GM04504 (cell line): ENCODE measurements around the gene COA6.
"Not testable (repeated sequence)": the region's sequence is repeated elsewhere in the genome, so short reads cannot be mapped to it uniquely, and the experiment has no call there.

ENCODE experiments used
- DNase-seq: peaks from one replicate; pipeline ENCODE4 v3.0.0-alpha.2; 2012; ENCODE audit warnings: low read depth

COA6 gene, protein sequence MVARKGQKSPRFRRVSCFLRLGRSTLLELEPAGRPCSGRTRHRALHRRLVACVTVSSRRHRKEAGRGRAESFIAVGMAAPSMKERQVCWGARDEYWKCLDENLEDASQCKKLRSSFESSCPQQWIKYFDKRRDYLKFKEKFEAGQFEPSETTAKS

DNA sequence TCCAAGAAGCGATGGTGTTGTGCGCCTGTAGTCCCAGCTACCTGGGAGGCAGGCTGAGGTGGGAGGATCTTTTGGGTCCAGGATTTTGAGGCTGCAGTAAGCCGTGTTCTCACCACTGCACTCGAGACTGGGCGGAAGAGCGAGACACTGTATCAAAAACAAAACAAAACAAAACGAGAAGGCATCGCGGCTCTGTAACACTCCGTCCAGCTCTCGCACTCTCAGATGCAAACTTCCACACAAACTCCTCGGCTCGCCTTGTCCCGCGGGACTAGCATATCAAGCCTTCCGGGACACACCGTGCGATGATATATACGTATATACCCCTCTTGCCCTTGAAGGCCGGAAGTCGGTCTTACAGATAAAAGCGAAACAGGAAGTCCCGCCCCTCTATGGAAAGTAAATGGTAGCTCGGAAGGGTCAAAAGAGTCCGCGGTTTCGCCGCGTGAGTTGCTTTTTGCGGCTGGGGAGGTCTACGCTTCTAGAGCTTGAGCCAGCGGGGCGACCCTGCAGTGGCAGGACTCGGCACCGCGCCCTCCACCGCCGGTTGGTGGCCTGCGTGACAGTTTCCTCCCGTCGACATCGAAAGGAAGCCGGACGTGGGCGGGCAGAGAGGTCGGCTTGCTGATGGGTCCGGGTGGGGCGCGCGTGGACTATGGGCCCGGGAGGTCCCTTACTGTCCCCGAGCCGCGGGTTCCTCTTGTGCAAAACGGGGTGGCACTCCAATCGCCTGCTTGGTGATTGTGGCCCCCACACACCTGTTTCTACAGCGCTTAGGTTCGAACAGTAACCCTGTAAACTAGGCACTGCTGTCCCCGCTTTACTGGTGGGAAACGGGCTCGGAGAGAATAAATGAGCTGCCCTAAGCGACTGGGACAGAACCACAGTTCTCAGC lies at the start of gene COA6:
COA6 (plus strand) TSS at position 393 of the 895 bp plus-strand sequence; CDS start at position 404, 11 bp downstream.
- peak; percentile 92 for DNase-seq

DNA sequence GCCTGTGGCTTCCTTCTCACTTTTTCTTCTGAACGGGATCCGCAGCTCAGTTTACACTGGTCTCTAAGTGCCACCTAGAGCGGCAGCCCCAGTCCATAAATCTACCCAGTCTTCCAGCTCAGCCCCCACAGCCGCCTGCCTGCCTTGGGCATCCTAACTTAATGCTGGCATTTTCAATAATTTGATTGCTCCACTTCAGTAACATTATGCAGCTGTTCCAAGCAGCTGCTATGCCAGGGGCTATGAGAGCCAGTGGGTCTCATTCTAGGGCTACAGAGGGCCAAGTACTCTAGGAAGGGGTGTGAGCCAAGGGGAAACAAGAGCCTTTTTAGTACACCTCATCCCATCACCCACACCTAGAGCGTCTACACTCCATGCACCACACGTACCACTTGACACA lies 48.4 kb upstream of the COA6 start:
- no peak for DNase-seq

DNA sequence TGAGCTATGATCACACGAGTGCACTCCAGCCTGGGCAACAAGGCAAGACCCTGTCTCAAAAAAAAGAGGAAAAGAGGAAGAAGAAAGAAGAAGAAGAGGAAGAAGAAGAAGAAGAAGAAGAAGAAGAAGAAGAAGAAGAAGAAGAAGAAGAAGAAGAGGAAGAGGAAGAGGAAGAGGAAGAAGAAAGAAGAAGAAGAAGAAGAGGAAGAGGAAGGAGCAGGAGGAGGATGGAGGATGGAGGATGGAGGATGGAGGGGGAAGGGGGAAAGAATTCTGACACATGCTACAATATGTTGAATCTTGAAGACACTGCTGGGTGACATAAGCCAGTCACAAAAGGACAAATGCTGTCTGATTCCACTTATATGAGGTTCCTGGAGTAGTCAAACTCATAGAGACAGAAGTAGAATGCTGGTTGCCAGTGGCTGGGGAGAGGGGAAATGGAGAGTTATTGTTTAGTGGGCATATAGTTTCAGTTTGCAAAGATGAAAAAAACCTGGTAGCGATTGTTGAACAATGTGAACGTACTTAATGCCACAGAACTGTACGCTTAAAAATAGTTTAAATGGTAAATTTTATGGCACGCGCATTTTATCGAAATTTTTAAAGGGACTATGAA lies 47.3 kb upstream of the COA6 start:
- DNase-seq = no peak

DNA sequence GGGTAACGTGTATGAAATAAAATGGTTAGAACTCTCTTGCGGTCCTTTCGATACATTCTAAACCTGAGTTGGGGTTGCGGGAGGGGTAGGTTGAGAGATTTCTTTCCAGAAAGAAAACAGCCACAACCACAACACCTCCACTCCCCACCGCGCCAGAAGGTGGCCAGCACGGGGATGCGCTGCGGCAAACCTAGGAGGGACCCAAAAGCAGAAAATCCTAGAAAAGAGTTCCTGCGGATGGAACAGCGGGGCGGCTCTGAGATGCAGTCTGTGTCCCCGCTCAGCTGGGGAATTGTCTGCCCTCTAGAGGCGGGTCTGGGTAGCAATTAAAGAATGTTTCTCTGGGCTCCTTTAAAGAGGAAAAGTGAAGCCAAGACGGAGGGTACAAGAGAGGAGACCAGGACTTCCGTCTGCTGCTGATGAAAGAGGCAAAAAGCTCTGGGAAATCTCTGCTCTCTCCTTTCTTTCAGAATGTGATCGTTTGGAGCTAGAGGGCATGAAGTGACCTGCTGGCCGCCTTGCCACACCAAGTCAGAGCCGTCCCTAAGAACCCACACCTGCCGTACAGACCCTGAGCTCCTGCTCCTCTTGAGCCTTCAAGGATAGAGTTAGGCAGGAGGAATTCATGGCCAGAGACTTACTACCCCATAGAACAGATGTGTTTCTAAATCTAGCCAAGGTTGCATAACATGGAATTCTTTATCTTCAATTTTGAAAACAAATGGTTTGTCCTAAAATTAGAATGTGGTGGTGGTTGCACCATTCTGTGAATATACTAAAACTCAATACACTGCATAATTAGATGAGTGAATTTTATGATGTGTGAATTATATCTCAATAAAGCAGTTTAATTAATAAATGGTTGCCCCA lies 46.5 kb upstream of the COA6 start:
- DNase-seq = no peak

DNA sequence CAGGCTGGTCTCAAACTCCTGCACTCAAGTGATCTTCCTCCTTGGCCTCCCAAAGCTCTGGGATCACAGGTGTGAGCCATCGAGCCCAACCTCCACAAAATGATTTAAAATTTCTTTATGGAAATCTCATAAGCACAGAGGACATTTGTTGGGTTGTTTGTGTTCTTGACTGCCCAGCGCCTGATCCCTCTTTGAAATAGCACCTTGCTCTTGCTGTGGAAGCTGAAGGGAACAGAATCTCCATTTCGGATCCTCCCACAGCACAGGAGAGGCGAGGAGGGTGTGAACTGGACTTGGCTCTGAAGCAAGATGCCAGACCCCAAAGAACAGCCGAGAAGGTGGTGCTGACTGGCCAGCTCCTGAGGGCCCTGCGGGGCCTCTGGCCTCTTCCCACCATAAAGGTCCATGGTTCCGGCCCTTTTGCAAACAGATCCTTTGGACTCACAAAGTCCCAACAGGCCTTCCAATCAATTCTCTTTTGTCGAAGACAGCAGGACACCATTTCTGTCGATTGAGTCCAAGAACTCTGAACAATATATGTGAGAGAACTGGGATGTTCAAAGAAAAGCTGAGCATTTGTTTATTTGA lies 45.6 kb upstream of the COA6 start:
- no peak for DNase-seq

DNA sequence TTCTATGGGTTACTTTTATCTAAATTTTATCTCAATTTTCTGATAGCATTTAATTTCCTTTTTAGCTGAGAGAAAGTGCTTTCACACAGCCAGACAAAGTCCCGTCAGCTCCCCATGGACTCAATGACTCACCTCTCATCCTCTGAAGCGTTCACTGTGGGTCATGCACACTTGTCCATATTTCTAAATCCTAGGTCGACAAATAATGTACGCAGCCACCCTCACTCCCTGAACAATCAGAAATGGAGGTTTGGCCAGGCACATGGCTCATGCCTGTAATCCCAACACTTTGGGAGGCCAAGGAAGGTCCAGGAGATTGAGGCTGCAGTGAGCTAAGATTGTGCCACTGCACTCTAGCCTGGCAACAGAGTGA lies 42.4 kb upstream of the COA6 start:
- DNase-seq = no peak

DNA sequence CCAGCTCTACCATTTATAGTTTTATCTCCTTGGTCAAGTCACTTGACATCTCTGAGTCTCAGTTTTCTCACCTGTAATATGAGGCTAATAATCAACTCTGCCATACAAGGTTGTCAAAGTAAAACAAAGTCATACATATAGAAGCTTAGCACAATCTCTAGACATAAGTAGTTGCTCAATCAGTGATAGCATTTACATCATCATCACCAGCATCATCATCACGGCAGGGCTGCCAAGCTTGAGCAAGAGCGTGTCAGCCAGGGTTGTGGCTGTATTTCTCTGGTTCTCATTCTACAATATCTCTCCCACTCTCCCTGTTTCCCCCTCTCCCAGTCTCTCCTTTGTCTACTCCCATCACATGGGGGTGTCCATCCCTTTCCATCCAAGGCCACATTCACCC lies 41.7 kb upstream of the COA6 start:
- DNase-seq = no peak

DNA sequence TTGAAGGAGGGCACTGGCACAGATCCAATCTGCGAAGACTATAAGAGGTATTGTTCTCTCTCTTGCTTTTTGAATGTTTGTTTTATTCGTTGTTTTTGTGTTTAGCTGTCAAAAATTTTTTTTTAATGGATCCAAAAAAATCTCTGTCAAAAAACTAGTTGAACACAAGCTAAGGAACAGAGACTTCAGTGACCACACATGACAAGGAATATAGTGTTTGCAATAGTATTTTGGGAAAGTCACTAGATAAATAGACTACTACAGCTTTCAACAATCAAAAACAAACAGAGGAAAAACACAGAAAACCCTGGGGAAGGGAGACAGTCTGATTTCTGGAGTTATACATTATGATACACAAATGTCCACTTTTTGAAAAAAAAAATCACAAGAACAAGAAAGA lies 36.9 kb upstream of the COA6 start:
- no peak for DNase-seq

DNA sequence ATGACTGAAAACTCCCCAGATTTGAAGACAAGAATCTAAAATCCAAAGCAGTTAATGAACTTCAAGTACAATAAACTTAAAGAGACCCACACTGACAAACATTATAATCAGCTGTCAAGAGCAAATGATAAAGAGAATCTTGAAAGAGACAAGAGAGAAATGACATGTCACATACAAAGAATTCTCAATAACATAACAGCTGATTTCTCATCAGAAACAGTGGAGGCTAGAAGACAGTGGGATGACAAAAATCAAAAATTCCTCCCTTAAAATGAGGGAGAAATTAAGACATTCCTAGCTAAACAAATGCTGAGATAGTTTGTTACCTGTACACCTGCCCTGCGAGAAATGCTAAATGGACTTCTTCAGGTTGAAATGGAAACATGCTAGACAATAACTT lies 36.0 kb upstream of the COA6 start:
- DNase-seq = no peak

DNA sequence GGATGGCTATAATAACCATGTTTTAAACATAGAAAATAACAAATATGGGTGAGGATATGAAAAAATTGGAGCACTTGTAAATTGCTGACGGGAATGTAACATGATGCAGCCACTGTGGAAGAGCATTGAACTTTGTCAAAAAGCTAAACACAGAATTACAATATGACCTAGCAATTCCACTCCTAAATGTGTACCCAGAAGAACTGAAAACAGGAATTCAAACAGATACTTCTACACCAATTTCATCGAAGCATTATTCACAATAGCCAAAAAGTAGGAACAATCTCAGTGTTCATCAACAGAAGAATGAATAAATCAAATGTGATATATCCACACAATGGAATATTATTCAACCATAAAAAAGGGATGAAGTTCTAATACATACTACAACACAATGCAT lies 32.7 kb upstream of the COA6 start:
- no peak for DNase-seq

DNA sequence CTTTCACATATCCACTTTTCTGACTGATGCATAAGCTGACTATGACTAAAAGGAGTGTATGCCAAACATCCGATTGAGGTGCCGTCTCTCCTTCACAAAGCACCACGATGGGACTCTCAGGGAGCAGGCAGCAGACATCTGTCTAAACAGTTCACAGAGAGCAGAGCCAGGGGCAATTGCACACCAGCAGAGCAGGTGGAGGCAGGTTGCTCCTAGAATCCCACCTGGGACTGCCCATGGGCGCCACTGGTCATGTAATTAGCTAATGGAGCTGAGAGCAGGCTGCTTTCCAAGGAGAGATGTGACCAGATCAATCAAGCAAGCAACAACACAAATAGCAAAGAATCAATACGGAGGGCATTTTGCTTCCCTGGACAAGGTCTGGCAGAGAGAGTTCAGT lies 30.5 kb upstream of the COA6 start:
- DNase-seq = no peak

DNA sequence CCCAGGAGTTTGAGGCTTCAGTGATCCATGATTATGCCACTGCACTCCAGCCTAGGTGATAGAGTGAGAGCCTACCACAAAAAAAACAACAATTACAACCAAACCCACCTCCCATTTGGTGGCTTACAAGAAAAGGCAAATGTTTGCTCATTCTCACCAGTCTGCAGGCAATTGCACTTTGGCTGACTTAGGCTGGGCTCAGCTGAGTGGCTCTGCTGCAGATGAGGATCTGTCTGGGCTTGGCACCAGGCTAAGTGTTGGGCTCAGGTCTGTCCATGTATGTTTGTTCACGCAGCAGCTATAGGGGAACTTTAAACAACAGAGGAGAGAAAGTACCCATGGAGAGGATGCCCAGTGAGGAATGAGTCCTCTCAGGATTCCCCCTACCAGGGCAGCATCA lies 28.0 kb upstream of the COA6 start:
- DNase-seq = no peak

DNA sequence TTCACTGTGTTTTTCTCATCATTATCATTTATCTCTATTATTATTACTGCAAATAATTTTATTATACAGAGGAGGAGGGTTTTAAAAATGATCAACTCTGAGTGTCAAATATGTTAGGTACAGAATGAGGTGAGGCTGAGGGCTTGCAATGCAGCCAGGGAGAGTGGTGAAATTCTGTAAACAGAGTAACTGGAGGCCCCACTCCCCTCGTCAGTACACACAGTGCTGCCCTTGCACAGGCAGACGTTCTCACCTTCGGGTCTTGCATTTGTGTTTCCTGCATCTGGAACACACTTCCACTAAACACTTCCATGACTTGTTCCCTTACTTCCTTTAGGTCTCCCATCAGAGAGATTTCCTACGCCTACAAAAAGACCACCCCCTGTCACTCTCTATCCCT lies 24.3 kb upstream of the COA6 start:
- DNase-seq = no peak

DNA sequence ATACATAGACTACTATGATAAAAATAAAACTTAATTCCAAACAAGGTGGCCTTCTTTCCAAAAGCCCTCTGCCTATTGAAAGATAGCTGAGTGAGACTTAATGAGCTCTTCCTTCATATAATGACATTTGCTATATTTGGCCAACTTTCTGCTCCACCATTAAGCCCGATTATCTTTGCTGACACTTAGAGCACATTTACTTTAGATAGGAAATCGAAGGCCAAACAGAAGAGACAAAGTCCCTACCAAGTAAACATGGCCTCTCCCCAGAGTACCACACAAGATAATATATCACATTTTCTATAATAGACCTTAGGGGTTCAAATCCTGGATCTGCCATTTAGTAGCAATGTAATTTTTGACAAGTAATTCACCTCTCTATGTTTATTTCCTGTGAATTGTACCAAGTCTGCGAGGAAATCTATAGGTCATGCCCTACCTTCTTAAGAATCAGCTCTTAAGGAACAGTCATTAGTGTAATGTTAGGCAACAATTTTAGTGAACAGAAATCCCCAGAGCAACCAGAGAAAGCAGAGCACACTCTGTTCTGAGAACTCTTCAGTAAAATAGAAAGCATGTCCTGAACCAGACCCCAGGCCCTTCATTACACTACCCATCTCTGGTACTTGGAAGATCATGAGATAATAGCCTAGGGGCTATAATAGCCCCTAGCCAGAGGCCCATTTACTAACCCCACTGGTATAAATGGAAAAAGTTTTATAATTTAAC lies 17.3 kb upstream of the COA6 start:
- no peak for DNase-seq

DNA sequence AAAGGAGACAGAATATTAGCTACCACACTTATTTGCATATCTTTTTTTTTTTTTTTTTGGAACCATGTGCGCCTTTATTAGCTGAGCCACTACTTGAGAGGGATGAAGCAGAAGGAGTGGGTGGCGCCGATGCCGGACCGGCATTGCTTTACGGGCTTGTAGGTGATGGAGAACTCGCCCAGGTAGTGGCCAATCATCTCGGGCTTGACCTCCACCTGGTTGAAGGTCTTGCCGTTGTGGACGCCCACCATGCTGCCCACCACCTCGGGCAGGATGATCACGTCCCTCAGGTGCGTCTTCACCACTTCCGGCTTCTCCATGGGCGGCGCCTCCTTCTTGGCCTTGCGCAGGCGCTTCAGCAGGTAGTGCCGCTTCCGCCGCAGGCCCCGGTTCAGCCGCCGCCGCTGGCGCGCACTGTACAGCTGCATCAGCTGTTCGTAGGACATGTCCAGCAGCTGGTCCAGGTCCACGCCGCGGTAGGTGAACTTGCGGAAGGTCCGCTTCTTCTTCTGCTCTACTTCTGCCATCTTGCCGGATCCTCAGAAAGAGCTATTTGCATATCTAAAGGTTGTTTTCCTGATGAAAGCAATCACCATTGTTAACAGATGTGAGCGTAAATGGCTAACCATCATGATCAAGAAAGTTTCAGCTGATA lies 16.5 kb upstream of the COA6 start:
- not testable (repeated sequence) for DNase-seq

DNA sequence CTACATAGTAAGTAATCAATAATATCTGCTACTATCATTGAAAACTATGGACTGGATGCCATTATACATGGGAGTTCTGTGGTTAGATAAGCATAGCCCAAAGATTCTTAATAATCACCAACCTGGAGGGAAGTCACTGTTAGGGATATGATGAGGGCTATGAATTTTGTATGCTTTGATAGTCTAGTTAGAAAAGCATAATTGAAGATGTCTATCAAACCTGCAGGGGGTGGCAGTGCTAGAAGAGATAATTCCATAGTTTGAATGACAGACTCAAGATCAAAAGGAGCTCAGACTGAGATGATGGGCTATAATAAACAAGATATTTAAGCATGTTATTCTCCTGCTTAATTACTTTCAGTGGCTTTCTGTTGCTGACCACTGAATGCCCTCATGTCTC lies 15.4 kb upstream of the COA6 start:
- no peak for DNase-seq

DNA sequence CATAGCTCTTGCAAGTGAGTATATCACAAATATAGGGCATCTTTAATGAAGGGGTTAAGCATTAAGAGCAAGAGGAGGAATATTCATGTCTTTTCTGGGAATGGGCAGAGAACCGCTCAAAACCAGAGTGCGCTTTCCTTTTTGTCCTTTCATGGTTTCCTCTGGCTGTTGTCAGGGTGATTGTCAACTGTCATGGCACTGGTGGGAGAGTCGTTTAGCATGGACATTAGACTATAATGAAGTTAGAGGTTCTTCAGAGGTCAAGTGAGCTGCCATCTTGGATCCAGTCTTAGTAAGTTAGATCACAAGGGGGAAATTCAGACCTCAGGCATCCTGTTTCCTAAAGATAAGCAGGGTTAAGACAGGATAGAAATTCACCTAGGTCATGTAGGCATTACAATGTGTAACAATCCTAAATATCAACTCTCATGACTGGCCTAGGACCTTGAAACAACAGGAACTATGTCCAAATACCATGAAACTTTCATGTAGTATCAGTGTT lies 12.1 kb upstream of the COA6 start:
- no peak for DNase-seq

DNA sequence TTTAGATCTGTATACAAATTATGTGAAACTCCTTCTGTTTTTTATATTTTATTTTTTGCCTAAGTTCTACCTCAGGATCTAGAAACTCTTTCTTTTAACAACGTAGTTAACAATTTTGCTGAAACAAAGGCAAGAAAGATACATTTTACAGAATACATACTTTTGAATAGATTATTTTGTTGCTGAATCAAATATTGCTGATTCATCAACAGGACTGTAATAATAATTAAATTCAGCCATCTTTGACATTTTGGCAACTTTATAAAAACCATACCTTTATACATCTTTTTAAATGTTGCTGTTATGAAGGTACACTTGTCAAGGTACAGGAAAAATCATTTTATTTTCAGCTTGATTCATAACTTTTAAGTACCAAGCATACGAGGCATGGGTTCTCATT lies 10.7 kb upstream of the COA6 start:
- no peak for DNase-seq

DNA sequence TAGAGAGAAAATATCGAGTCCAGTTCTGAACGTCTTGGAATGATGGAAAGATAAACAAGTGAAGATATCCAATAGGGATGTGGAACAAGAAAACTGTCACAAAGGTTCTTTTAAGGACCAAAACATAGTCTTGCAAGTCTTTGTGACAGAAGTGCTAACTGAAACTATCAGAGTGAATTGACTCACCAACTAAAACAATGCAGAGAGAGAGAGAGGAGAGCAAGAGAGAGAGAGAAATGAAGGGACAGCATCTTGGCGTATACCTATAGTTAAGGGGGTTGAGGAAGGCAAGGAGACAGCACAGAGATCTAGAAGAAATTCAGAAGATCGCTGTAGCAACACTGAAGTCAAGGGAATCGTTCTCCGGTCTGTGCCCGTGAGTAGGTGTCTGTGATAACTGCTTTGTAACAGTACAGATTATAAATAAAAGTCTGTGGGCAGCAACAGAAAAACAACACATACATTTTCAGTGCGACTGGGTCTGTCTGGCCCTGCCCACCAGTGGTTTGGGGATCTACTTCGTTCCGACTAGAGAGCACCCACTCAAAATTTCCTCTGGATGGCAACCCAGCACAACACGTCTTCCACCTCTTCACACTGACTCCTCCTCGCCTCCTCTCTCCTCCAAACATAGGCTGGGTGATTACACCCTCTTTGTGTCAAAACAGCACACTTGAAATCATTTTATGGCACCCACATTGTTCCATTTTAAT lies 4.8 kb upstream of the COA6 start:
- DNase-seq = no peak

DNA sequence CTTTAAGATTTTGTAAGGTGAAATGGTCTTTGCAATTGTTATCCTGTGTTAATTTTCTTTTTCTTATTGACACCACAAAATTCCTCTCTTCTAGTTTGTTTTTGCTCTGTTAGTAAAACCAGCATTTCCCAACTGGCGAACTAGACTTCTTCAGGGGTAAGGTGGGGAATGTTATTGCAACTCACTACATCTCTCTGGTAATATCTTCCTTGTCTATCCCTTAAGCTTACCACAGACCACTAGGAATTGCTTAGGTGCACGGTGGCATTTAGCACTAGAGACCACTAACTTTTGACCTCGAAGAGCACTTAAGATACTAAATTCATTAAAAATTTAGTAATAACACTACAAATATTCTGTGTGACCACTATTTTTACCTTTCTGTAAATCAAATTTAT lies 4.2 kb upstream of the COA6 start:
- DNase-seq = no peak
